Measurements from ENCODE around the gene CTNND2.
"Not testable (repeated sequence)": the region's sequence is repeated elsewhere in the genome, so short reads cannot be mapped to it uniquely, and the experiment has no call there.

CTNND2 gene

DNA sequence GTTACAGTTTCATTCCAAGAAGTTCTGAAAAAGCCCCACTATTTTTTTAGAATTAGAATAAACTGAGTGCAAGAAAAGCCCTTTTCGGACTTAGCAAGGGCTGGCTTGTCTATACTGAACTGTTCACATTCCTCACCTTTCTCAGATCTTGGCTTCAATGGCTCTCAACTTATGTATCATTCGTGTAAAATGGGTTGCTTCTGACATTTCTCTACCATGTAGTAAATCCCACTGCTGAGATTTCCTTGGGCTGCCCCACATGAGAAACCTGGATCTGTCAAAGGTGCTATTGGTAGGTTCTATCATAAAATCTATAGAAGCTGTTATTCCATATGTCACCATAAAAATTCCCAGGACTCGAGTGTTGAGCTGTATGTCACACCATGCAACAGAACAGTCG lies 454.3 kb downstream of the CTNND2 start:
- DNase-seq: no peak

DNA sequence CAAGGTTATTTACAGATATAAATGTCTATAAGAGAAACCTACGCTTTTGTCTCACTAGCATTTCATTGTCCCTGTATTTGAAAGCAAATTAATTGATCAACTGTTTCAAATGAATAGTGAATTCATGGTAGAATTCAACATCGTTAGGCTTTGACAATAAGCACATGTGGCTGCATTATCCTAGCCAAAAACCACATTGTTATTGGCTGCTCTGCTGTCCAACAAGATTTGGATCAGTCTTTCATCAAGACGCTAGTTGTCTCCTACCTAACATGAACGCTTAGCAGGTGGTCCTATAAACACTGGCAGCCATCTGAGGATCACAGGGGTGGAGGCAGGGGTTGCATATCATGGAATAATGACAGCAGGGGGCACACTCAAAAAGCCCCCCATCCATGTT lies 455.0 kb downstream of the CTNND2 start:
- DNase-seq: no peak

DNA sequence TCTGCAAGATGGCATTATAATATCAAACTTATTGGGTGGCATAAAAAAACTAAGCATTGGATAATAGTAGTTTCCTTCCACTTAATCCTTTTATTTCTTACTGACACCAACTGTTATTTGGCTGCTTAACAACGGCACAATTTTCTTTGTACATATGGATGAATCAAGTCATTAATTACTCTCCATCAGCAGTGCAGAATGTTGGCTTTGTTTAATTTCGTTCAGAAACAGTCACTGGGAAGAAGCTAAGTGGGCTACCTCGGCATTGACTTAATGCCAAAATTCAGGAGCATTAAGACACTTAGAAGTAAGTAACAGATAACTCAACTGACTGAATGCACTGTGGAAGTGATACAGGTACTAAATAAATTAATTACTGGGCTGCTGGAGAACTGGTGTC lies 460.4 kb downstream of the CTNND2 start:
- no peak for DNase-seq

DNA sequence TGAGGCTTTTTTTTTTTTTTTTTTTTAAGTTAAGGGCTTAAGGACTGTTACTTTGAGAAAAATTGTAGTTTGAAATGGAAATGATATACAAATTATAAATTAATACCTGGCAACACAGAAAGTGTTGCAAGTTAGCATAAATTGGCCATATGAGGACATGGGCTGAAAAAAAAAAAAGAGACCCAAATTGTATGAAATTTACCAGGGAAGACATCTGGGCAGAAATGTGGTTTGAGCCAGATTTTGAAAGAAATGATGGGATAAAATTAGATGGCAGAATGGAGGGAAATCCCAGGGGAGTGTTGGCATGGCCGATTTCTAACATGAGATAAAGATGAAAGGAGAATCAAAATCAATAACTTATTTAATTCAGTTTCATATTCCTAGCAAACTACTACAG lies 472.1 kb downstream of the CTNND2 start:
- no peak for DNase-seq

DNA sequence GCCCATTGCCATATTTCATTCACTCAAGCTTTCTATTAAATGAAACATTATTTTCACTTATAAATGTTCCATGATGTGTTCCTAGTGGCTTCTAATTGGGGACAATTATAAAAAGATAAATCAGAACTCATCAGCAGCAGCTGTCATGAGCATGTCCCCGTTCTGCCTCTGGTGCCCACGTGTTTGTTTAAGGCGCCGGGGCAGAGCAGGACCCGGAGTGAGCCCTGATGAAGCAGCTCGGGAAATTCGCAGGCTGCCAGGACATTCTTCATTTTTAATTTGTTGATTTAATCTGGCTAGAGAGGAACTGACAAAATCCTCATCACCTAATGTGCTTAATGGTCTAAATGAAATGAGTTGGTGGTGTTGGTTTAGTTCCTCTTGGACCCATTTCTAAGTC lies 475.0 kb downstream of the CTNND2 start:
- DNase-seq: no peak

DNA sequence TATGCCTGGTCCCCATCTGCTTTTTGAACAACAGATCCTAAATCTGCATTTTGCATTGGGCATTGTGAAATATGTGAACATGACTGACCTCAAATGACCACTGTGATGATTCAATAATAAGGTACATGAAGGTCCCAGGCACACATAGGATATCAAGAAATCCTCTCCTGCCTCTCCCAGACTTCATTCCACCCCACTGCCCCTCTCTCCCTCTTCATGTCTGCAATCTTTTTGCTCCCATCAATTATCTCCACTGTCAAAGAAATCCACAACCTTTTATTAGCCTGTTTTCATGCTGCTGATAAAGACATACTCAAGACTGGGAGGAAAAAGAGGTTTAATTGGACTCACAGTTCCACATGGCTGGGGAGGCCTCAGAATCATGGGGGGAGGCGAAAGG lies 476.7 kb downstream of the CTNND2 start:
- no peak for DNase-seq

DNA sequence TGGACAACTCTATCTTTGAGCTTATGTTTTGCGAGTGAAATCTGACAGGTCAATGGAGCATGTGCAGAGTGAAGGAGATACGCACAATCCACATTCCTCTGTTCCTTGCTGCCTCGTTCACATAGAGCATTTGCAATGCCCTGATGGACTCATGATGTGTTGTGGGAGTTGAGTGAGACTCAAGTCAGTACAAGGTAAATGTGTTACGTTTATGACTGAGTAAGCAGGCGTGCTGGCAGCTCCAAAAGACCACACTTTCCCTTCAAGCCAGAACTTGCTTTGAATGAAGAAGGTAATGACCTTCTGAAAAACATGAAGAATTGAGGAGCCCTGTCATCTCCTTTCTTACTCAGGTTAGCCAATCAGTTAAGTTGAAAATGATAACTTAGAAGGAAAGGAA lies 477.8 kb downstream of the CTNND2 start:
- DNase-seq: no peak

DNA sequence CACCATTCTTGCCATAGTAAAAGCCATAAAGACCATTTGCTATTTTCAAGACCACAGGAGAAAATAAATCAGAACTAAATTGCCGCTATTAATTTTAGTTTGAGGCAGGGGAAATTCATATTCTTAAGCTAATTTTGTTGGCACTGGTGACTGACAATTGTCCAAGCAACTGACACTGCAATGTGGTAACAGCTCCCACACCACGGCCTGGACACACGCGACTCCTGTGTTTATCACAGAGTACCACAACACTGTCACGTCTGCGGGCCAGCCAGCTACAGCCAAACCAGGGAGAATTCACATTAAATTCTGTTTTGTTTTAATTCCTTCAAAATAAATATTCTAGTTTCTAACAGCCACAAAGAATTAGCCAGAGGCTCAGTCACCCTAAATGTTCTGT lies 481.9 kb downstream of the CTNND2 start:
- no peak for DNase-seq

DNA sequence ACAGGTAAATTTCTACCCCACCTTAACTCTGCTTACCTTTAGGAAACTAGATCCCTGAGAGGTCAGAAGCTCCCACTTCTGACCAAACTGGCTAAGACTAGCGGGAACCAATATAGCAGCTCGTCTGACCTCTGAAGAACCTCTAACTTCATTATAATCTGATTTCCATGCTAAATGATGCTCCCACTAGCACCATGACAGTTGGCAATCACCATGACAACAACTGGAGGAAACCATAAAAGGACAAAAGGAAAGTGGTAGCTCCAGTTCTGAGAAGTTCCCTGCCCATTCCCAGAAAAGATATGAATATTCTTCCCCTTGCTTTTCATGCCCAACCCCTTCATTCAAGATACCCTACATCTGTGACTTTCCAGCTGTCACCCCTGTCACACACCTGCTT lies 483.3 kb downstream of the CTNND2 start:
- no peak for DNase-seq

DNA sequence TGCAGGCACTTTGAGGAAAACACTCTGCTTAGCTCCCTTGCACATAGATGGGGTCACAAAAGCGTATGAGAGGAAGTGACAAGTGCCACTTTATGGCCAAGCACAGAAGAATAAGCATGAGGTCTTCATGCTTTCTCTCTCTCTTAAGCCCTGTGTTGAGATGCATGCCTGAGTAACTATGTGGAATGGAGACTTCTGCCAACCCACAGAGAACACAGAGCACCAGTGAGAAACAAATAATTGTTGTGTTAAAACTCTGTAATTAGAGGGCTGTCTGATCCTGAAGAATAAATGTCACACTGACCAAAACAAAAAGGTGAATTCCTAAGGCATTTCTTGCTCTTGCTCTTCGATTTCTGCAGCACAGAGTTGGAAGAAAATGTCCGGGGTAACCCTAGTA lies 488.5 kb downstream of the CTNND2 start:
- no peak for DNase-seq

DNA sequence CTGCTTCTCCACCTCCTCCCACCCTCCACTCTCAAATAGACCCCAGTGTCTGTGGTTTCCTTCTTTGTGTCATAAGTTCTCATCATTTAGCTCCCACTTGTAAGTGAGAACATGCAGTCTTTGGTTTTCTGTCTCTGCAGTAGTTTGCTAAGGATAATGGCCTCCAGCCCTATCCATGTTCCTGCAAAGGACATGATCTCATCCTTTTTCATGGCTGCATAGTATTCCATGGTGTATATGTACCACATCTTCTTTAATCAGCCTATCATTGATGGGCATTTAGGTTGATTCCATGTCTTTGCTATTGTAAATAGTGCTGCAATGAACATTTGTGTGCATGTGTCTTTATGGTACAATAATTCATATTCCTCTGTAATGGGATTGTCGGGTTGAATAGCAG lies 489.5 kb downstream of the CTNND2 start:
- not testable (repeated sequence) for DNase-seq

DNA sequence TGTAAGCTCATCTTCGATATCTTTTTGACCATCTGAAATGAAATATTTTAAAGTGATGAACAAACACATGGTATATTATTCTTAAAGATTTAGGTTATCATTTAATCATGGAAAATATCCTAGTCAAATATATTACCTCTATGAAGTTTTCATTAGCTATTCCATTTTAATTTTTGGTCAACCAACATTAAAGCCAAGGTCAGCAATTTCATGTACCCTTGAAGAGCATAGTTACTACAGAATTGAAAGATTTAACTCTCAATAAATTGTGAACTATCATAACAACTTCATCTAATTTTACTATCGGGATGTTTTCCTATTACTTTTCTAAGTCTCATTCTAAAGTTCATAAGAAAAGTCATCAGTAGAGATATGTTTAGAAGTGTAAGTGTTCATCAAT lies 492.6 kb downstream of the CTNND2 start:
- no peak for DNase-seq

DNA sequence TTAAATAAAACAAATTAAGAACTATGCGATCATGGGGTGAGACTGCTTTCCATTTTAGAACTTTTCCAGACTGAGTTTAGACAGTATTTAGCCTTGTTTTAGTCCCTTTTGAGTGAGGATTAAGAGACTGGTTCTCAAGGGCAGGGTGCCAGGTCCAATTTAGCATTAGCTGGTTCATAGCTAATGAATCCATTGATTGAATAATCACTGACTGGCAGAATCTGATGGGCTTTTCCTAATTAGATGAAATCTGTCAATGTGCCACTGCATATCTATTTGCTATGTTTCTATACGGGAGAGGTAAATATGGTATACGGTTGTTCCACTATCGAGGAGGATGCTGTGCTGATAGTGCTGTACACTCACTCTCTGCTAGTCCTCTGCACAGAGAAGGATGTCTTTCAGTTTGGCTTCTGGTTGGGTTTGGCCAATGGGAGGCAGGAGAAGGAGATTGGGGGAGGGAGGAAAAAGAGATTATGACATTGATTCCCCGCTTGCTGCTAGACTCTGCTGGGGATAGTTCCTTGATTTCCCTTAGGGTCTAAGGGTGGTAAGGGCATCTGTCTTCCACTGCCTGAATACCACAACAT lies 496.6 kb downstream of the CTNND2 start:
- no peak for DNase-seq

DNA sequence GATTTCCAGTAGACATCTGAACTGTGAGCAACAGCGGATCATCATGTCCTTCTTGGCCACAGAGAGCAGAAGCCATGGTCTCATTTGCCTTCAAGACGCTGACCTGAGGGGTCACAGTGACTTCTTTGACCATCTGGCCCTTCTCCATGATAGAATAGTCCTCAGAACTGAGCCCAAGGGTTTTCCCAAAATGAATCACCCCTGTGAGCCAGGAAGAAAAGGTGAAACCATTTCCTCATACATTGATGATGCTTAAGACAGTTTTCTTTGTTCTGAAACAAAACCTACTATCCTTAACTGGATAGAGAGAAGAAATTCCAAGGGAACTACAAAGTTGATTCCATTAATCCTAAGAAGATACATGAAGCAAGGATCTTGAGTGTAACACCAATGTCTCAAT lies 503.9 kb downstream of the CTNND2 start:
- no peak for DNase-seq

DNA sequence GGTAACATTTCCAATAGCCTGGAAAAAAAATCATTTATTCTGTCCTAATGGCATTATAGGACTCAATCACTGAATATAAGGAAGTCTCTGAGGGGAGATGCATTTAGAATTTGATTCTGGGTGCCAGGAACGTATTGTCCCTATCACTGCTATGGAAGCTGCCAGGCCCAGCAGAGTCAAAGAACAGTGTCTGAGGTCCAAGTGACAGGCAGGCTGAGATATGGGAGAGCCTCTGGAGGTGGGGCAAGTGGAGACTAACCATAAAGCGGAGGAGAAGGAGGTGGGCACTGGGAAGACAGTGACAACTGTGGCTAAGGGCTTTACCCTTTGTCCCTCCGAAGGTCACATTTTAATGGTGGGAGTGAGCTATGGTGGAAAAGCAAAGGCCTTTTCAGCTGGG lies 505.5 kb downstream of the CTNND2 start:
- no peak for DNase-seq

DNA sequence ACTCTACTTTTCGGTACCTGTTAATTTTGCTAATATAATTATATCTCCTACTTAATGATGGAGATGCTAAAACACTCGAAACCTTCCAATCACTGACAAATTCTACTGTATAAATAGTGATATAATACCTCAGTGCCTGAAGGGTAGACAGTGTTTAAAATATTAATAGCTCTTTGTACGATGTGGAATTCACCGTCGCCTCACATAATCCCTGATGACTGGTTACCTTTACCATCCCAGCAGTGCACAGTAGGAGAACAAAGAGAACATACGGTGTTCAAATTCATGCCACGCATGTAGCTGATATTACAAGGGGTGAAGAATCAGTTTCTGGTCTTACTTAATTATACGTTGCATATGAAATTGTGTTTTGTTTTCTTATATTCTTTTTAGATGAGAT lies 506.7 kb downstream of the CTNND2 start:
- no peak for DNase-seq

DNA sequence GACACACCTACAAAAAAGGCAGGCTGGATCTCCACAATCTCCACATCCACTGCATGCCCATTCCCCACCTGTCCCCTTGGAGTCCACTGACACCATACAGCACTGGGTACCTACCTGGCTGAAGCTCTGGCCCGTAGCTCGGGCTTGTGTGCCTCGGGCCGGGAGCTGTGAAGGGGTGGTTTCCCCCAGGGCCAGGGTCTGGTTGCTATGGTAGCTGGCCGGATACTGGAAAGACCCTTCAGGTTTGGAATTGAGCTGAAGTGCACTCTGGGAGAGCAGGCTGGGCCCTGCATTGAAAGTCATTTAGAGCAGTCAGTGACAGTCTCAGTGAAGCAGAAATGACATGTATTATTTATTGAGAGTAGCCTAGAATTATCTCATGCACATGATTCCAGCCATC lies 507.3 kb downstream of the CTNND2 start:
- DNase-seq: no peak

DNA sequence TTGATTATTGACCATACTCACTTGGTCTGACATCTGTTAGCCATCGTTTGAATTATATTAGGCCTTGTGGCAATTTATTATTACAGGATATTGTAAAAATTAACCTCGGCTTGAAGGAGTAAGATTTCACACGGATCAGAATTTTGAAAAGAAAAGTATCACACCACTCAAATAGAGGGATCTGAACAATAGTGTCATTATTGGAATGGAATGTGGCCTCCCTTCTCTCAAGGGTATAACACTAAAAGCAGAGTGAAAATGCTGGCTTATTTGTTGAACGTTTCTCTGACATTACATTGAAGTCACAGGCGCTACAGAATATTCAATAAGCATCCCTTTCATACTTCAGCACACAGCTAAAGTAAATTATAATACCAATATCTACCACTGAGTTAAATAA lies 509.3 kb downstream of the CTNND2 start:
- no peak for DNase-seq

DNA sequence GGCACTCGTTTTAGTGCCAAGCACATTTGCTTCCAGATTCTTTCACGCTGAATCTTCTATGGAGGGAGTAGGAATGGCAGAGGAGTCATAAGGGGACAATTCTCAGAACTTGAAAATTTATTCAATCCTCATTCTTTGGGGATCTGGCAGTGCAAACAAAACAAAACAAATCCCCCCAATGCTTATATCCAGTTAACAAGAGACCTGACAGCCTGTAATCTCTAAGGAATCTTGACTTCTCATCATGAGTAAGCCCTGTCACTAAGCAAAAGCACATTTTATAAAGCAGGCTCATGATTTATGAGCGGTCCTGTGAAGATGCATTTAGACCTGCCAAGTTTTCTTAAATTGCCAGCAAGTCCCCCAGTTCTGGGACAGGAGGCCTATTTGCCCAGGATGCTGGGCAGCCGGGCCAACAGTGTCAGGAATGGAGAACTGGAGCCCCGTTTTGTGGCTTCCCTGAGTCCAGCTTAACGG lies 513.9 kb downstream of the CTNND2 start:
- DNase-seq: no peak

DNA sequence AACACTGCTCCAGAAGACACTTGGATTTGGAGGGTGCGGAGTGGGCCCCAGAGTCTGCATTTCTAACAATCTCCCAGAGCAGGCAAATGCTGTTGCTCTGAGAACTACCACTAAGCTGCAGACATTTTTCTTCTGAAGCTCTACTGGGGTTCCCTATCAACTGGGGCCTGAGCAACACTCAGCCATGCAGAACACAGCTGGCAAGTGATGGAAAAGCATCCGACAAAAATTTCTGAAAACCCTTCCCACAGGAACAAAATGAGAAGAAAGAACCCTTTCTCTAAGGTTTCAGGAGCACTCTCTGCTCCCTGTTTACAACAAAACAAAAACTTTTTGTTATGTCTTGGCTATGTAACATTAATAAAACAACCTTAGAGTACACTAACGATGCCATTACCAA lies 516.9 kb downstream of the CTNND2 start:
- DNase-seq: no peak

DNA sequence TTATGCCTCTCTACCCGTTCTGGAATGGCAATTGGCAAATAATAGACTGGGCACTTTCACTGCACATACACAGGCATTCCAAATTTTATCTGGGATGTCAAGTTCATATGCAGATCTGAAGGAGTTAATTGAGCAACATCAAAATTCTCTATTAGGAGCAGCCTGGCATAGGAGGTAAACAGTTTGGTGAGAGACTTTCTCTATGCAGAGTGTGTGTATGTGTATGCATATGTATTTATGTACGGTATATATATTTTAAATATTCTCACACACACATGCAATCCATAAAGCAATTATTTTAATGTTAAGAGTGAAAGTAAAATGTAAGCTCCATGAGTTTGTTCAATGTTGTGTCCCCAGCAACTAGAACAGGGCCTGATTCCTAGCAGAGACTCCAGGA lies 517.8 kb downstream of the CTNND2 start:
- DNase-seq: no peak

DNA sequence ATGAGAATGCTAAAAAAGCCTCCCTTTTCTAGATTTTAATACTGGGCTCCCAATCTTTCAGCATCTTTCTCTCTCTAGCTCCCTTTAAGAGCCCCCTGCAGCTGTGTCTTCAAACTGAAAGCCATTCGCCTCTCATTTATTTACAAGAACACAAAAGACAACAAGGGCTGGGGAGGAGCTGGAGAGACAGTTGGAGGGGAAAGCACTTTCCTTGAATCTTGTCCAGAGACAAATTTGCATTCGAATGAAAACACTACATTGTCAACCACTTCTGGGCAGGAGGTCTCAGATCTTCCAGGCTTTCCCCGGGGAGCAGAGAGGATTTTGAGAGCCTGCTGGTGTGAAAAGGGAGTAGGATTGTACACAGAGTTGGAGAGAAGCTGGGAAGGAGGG lies 518.3 kb downstream of the CTNND2 start:
- no peak for DNase-seq

DNA sequence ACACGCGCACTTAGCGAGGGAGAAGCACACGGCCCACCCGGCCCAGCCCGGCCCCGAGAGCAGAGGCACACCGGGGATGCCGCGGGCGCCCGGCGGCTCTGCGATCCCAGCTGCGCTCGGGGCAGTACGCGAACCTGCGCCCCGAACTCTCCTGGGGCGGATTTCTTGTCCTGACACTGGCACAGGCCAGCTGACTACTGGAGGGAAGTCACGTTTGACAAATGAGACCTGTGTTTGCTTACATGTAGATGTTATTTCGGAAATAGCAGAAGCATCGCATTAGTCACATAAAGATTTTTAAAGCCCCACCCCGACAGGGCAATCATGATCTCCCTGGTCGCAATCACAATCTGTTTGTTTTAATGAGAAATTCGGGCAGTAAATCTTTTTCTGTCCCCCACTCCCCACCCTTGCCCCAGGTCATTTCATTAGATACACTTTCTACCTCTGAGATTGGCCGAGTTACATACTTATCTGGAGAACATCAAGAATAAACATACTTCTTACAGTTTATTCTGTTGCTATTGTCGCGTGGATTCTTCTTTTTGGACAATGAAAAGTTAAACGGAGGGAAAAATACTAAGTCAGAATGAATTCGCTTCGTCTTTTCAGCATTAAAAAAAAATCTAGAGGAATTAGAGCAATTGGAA lies 518.9 kb downstream of the CTNND2 start:
- DNase-seq: no peak

DNA sequence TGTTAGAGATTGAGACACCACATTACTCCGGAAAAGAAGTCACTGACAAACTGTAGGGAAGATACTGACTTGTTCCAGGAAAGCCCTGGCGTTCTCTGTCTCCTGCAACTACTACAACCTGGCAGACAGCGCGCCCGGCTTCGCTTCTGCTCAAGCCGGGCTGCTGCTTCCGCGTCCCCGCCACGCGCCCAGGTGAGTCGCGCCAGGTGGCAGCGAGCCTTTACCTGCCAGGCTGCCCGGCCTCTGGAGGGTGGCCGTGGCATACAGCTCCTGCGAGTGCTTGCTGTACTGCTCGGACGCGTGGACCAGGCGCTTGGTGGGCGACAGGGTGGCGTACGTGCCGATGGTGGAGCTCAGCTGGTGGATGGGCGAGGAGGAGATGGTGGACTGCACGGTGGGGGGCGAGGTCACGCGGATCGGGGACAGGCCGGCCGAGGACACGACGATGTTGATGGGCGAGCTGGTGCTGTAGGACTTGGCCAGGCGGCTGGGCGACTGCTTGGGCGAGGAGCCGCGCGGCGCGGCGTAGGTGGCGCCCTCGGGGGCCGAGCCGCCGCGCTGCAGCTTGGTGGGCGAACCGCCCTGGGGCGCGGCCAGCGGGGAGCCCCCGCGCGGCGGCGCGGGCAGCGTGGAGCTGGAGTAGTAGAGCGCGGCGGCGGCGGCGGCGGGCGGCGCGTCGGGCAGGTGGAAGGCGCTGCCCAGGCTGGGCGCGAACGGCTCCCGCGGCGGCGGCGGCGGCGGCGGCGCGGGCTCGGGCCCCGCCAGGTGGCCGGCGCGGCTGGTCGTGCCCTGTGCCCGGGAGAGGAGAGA lies 519.6 kb downstream of the CTNND2 start:
- no peak for DNase-seq
